ENCODE results near the gene MRPL28. TPM values are rescaled to one million over a fixed set of nuclear protein-coding genes. Genes with fewer than 3 reads are reported as not detected.

The MRPL28 gene
- total RNA-seq, 1 experiment from 2014 or later, result 91.2 TPM

DNA sequence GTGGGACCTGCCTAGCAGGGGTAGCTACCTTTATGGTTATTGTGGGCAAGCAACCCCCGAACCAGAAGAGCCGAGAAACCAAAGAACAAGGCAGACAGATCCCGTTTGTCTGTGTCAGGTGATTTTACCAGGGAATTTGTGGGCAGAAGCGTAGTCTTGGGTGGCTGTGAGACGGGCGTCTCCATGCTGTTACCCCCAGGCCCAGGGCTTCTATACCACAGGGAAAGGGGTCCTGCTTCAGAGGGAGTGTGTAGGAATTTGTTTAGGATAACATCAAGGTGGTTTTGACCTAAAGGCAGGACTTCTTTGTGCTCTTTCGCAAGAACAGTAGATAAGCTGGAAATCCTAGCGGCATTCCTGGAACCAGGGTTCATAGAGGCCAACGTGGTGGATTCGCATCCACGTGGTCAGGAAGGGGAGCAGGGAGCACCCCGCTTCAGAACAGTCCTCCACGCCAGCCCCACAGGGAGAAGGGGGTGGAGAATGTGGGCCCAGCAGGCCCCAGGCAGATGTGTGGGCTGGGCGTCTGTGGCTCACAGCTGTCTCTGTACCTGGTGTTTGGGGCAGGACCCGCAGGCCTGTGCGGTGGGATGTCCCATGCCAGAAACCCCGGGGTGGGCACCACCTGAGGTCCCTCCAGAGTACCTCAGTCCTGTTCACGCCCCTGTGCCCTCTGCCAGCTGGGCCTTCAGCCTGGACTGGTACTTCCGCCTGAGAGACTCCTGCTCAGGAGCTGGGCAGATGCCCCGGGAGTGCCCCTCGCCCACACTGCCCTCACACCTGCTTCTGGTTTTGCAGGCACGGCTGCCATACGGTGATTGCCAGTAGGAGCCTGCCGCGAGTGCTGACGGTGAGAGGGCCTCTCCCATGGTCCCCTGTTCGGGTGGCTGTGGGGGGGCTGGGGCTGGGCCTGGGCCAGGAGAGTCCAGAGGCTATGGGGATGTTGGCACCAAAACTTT, 35.5 kb upstream of the MRPL28 start:
- no peaks in the 10 kb centered on the region; the same call in 1 of the 2 replicates for H3K36me3 ChIP-seq (ENCODE audit: control insufficient read depth, insufficient read depth, low read length)
- H3K27me3 ChIP-seq (replicated peaks; ENCODE audit: control insufficient read depth, insufficient read depth, low read length), result no peaks in the 10 kb centered on the region
- no peaks in the 10 kb centered on the region for H3K27me3 Mint-ChIP-seq (ENCODE audit: insufficient read depth, unreplicated experiment)
- peaks cover 7% of the 10 kb centered on the region for H3K4me1 Mint-ChIP-seq (ENCODE audit: low read depth, unreplicated experiment)
- peak overlapping the region; percentile 75 for H3K27ac Mint-ChIP-seq (ENCODE audit: unreplicated experiment)
- H3K9me3 Mint-ChIP-seq (ENCODE audit: unreplicated experiment), result no peaks in the 10 kb centered on the region
- TF ChIP-seq, protein P1, sequence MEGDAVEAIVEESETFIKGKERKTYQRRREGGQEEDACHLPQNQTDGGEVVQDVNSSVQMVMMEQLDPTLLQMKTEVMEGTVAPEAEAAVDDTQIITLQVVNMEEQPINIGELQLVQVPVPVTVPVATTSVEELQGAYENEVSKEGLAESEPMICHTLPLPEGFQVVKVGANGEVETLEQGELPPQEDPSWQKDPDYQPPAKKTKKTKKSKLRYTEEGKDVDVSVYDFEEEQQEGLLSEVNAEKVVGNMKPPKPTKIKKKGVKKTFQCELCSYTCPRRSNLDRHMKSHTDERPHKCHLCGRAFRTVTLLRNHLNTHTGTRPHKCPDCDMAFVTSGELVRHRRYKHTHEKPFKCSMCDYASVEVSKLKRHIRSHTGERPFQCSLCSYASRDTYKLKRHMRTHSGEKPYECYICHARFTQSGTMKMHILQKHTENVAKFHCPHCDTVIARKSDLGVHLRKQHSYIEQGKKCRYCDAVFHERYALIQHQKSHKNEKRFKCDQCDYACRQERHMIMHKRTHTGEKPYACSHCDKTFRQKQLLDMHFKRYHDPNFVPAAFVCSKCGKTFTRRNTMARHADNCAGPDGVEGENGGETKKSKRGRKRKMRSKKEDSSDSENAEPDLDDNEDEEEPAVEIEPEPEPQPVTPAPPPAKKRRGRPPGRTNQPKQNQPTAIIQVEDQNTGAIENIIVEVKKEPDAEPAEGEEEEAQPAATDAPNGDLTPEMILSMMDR (IDR thresholded peaks at IDR 0.05; ENCODE audit: insufficient read depth in 1 of 2, low read depth in 1 of 2, low read length in 1 of 2, severe bottlenecking in 1 of 2, unreplicated experiment in 1 of 2), result no peak
- ChIA-PET POLR2A (interaction anchor here (0.6 kb wide), 1 partner anchor 49 kb away, joined by 3 read pairs; no protein-coding TSS in a partner anchor), CTCF (no interaction called here)
- H3K9me3 ChIP-seq, result no peaks in the 10 kb centered on the region
- H3K4me3 ChIP-seq (ENCODE audit: low read depth, low read length), result no peak overlapping the region
- peaks cover 31% of the 10 kb centered on the region for H3K36me3 Mint-ChIP-seq (ENCODE audit: insufficient read depth, unreplicated experiment)
- DNase-seq, result peak; percentile 60 to 66
- H3K4me3 Mint-ChIP-seq (ENCODE audit: unreplicated experiment), result peak overlapping the region; percentile 50
- BruUV-seq (replicated peaks), result no TSS peak
- peaks cover 30% of the 10 kb centered on the region for H3K4me1 ChIP-seq
- intact Hi-C loops (cut with micrococcal nuclease; ENCODE audit: unreplicated experiment), result no loop called here

DNA sequence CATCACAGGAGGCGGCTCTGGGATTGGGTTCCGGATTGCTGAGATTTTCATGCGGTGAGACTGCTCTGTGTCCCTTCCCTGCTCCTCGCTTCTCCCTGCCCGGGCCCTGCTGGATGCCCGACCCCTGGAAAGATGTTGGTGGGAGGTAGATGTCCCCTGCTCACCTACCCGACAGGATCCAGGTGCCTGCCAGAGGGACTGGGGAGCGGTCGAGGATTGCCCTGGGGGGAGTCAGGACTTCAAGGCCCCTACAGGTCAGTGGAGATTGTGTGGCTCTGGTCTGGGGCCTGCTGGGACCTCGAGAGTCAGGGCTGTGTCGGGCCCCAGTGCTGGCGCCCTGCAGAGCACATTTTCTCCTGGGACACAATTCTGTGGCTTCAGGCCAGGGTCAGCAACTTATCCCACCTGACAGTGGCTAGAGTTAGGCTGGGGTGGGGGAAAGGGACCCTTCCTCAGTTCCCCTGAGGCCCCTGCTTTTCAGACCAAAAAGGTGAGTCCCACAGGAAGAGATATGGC, 34.7 kb upstream of the MRPL28 start:
- no peaks in the 10 kb centered on the region for H3K27me3 ChIP-seq (replicated peaks; ENCODE audit: control insufficient read depth, insufficient read depth, low read length)
- peaks cover 7% of the 10 kb centered on the region for H3K4me1 Mint-ChIP-seq (ENCODE audit: low read depth, unreplicated experiment)

More for the DNA sequence above, 34.7 kb upstream of the MRPL28 start:
- peaks cover 30% of the 10 kb centered on the region for H3K36me3 Mint-ChIP-seq (ENCODE audit: insufficient read depth, unreplicated experiment)
- H3K4me3 Mint-ChIP-seq (ENCODE audit: unreplicated experiment), result peak overlapping the region; percentile 50
- peaks cover 30% of the 10 kb centered on the region for H3K4me1 ChIP-seq
- H3K9me3 Mint-ChIP-seq (ENCODE audit: unreplicated experiment), result no peaks in the 10 kb centered on the region
- POLR2A ChIA-PET, result interaction anchor here (0.6 kb wide), 1 partner anchor 50 kb away, joined by 3 read pairs; no protein-coding TSS in a partner anchor
- H3K4me3 ChIP-seq (ENCODE audit: low read depth, low read length), result no peak overlapping the region
- TF ChIP-seq, protein P1 (IDR thresholded peaks at IDR 0.05; ENCODE audit: insufficient read depth in 1 of 2, low read depth in 1 of 2, low read length in 1 of 2, severe bottlenecking in 1 of 2, unreplicated experiment in 1 of 2), result no peak
- no peaks in the 10 kb centered on the region for H3K9me3 ChIP-seq
- no peaks in the 10 kb centered on the region for H3K27me3 Mint-ChIP-seq (ENCODE audit: insufficient read depth, unreplicated experiment)
- no TSS peak for BruUV-seq (replicated peaks)
- peak overlapping the region; percentile 75 for H3K27ac Mint-ChIP-seq (ENCODE audit: unreplicated experiment)
- no peak for DNase-seq
- CTCF ChIA-PET, result no interaction called here
- H3K36me3 ChIP-seq (ENCODE audit: control insufficient read depth, insufficient read depth, low read length), result peaks cover 2% of the 10 kb centered on the region; the same call in 1 of the 2 replicates
- intact Hi-C loops (cut with micrococcal nuclease; ENCODE audit: unreplicated experiment), result no loop called here
